ENCODE data around the gene TRPC6. TPM values are rescaled to one million over a fixed set of nuclear protein-coding genes. Genes with fewer than 3 reads are reported as not detected.
A peak's percentile ranks its signal among the peaks of the same experiment; 100 is the strongest.

The TRPC6 gene
- total RNA-seq, 4 donors from 2014 or later = 55.5 to 77.3 (median 65.8) TPM

GRCh38 chr11:101475699-101476098 lies 108.1 kb downstream of the TRPC6 start:
- TF ChIP-seq CTCF (IDR thresholded peaks at IDR 0.05) (no peak), POLR2A (IDR thresholded peaks at IDR 0.05; ENCODE audit: low read depth) (no peak), POLR2AphosphoS5 (IDR thresholded peaks at IDR 0.05) (no peak), EP300 (IDR thresholded peaks at IDR 0.05) (no peak)
- H3K27ac ChIP-seq (replicated peaks in 1 of 4) = no peak overlapping the region
- H3K36me3 ChIP-seq = peaks cover 0 to 5% (median 0%) of the 10 kb centered on the region in 4 donors
- H3K4me1 ChIP-seq = peaks cover 0 to 31% (median 19%) of the 10 kb centered on the region in 4 donors
- 83% methylated on average over 4 of the region's 4 CpGs for WGBS
- no peak for DNase-seq (ENCODE audit: extremely low spot score)
- no peaks in the 10 kb centered on the region for H3K27me3 ChIP-seq
- H3K9me3 ChIP-seq = no peaks in the 10 kb centered on the region
- intact Hi-C loops (cut with DNase I) = no loop called here
- H3K4me3 ChIP-seq = no peak overlapping the region

GRCh38 chr11:101474666-101475065 lies 109.1 kb downstream of the TRPC6 start:
- Histone ChIP-seq H3K4me3 (no peak overlapping the region), H3K27ac (replicated peaks in 1 of 4) (peak overlapping the region in 1 of 4 donors; percentile 11), H3K27me3 (no peaks in the 10 kb centered on the region), H3K9me3 (no peaks in the 10 kb centered on the region), H3K4me1 (peaks cover 0 to 33% (median 25%) of the 10 kb centered on the region in 4 donors), H3K36me3 (peaks cover 0 to 5% (median 0%) of the 10 kb centered on the region in 4 donors)
- intact Hi-C loops (cut with DNase I) = no loop called here
- TF ChIP-seq POLR2AphosphoS5 (IDR thresholded peaks at IDR 0.05) (no peak), EP300 (IDR thresholded peaks at IDR 0.05) (no peak), CTCF (IDR thresholded peaks at IDR 0.05) (no peak), POLR2A (IDR thresholded peaks at IDR 0.05; ENCODE audit: low read depth) (no peak)
- DNase-seq (ENCODE audit: extremely low spot score) = no peak
- 84% methylated on average over 3 of the region's 3 CpGs for WGBS

GRCh38 chr11:101470881-101471520 lies 112.8 kb downstream of the TRPC6 start:
- intact Hi-C loops (cut with DNase I) = no loop called here
- TF ChIP-seq POLR2A (IDR thresholded peaks at IDR 0.05; ENCODE audit: low read depth) (no peak), CTCF (IDR thresholded peaks at IDR 0.05) (no peak), EP300 (IDR thresholded peaks at IDR 0.05) (no peak), POLR2AphosphoS5 (IDR thresholded peaks at IDR 0.05) (peak in 1 of 2 donors; percentile 15)
- H3K4me1 ChIP-seq = peaks cover 0 to 19% (median 14%) of the 10 kb centered on the region in 4 donors
- H3K27me3 ChIP-seq = no peaks in the 10 kb centered on the region
- H3K4me3 ChIP-seq = no peak overlapping the region
- H3K27ac ChIP-seq (replicated peaks in 1 of 4) = peak overlapping the region in 3 of 4 donors; percentile 35 to 62 (median 42)
- 34% methylated on average over 3 of the region's 3 CpGs for WGBS
- no peaks in the 10 kb centered on the region for H3K9me3 ChIP-seq
- H3K36me3 ChIP-seq = peaks cover 0 to 19% (median 2%) of the 10 kb centered on the region in 4 donors
- no peak for DNase-seq (ENCODE audit: extremely low spot score)

GRCh38 chr11:101470419-101470818 lies 113.4 kb downstream of the TRPC6 start:
- H3K36me3 ChIP-seq = peaks cover 0 to 18% (median 3%) of the 10 kb centered on the region in 4 donors
- H3K27me3 ChIP-seq = no peaks in the 10 kb centered on the region
- H3K4me1 ChIP-seq = peaks cover 0 to 19% (median 14%) of the 10 kb centered on the region in 4 donors
- DNase-seq (ENCODE audit: extremely low spot score) = no peak
- 66% methylated on average over 2 of the region's 2 CpGs for WGBS
- intact Hi-C loops (cut with DNase I) = no loop called here
- H3K4me3 ChIP-seq = no peak overlapping the region
- TF ChIP-seq POLR2A (IDR thresholded peaks at IDR 0.05; ENCODE audit: low read depth) (no peak), POLR2AphosphoS5 (IDR thresholded peaks at IDR 0.05) (no peak), EP300 (IDR thresholded peaks at IDR 0.05) (no peak), CTCF (IDR thresholded peaks at IDR 0.05) (no peak)
- H3K9me3 ChIP-seq = no peaks in the 10 kb centered on the region
- H3K27ac ChIP-seq (replicated peaks in 1 of 4) = peak overlapping the region in 3 of 4 donors; percentile 35 to 62 (median 42)

Measured in esophagus muscularis mucosa (tissue), 4 donors.